Activated CD4-positive, alpha-beta T cell treated with anti-CD3 and anti-CD28 coated beads for 24 hours (primary cell): Measurements from ENCODE around the gene DISC1.

Source experiments
- DNase-seq, 2 donors: peaks; one replicate each; pipeline ENCODE4 v3.0.0-alpha.2; 2020; ENCODE audit warnings: low read depth in 2 of 2

Gene DISC1

DNA sequence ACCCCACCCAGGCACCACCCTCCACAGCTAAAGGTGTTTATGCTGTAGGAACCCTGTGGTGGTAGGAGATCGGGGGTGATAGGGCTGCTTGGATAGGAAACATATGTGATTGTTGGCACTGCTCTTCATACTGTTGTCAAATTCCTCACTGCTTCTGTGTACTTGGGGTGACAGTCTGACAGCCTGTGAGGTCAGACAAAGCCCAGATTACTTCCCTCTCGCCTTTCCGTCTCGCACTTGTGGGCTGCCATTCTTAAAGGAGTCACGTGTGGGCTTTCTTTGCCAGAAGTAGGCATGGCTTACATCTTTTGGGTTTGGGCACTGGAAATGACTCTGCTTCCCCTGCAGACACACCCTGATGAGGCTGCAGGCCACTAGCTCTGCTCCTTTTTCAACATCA lies 363.8 kb downstream of the DISC1 start:
- no peak for DNase-seq

- DNase-seq = no peak
Observed at GRCh38 chr1:231991231-231991630, 364.6 kb downstream of the DISC1 start.

DNA sequence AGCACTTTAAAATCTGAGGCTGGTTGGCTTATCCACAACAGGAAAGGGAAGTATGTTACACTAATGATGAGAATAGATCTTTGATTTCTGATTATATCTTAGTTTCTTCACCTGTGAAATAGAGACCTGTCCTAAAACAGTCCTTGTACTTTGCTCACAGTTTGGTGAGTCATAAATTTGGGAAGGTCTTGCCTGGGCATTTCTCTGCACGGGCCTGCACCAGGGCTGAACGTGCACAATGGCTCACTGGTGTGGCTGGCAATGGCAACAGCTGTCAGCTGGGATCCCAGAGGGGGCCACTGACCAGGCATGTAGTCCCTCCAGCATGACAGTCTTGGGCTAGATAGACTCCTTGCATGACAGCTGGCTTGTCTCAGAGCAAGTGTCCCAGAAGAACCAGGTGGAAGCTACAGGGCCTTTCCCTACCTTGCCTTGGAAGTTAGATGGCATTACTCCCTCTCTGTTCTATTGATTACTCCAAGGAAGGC lies 367.4 kb downstream of the DISC1 start:
- no peak for DNase-seq

DNA sequence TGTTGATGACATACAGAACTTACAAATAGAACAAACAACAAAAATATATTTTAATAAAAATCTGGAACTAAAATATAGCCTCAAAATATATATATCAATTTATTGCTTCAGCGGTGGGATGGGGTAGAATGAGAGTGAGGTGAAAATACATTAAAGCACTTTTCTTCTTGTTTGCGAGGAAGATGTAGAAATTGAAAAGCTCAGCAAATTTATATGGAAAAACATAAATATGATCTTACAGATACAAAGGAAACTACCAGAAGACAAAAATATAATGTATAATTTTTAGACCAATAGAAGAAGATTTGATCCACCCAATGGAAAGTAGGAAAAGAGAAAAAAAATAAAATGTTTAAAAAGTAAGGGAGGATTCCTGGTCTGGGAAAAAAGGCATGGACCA lies 372.2 kb downstream of the DISC1 start:
- DNase-seq = no peak

GRCh38 chr1:232005300-232005699 lies 378.7 kb downstream of the DISC1 start:
- no peak for DNase-seq

DNA sequence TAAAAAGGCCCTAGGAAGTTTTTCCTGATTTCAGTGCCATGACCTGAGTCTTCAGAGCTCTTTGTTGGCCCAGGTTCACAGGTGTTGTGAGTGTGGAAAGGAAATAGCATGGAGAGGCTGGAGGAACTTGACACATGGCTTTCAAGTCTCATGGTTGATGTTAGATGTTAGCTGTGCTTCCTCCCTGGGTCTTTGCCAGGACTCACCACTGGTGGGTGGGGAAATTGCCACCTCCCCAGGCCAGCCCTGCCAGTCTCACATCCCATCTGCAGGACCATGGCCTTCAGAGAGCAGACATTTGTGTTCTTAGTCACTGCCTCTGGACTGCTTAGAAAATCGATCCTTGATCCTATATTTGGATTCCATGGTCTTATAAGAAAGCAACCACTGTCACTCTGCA lies 383.2 kb downstream of the DISC1 start:
- DNase-seq = no peak

GRCh38 chr1:232011961-232012360 lies 385.4 kb downstream of the DISC1 start:
- DNase-seq = no peak

DNA sequence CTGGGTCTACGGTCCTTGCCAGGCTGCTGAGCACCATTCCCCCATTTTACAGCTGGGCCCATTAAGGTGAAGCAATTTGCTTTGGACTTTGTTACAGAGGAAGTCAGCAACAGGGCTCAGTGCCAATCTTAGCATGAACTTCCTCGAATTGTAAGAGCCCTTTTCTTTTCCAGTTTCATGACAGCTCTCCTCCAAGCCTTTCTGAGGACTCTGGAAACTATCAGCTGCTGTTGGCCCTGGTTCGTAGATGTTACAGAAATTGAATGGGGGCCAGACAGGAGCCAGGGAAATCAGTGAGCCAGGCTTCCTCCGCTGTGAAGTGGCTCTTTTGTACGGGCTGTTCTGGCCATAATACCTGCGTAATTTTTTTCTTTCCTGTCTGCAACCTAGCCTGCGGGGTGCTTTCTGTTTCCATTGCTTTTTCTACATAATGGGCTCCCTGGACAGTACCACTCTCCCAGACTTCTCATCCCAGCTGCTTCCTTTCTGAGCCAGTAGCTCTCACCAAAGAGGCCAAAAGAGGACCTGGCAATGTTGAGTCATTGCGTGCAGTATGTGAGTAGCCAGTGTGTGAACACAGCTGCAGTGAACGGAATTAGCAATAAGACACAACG lies 386.3 kb downstream of the DISC1 start:
- no peak for DNase-seq

- no peak for DNase-seq
Observed at GRCh38 chr1:232014941-232015340, 388.4 kb downstream of the DISC1 start.

DNA sequence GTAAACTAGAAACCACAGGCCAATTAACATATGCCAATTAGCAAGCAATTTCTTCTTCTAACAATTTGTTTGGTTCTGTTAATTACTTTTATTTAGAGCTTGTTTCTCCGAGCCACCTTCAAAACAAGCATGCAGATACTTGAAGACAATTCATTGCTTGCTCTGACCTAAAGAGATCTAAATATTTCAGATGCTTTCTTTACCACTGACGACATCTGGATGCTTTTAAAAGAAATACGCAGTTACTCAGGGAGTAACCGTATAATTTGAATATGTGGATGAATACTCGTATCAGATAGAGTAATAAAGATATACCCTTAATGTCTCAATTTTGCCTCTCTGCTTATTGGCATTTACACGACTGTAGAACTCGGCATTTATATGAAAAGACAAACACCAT lies 390.0 kb downstream of the DISC1 start:
- DNase-seq = no peak

DNA sequence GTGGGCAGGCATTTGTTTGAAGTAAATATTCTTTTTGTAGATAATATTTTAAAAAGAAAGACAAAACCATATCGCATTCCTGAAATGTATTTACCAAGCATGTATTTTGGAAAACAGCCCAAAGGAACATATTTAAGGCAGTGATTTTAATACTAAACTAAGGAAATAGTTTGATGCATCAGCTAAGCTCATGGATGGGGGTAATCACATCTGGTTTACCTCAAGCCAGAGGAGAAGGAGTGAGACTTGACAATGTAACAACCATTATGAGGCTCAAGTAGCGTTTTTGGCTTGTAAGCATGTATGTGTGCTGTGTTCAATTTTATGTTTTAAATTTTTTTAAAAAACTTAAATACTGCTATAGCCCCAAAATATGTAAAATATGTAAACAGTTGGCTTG lies 390.5 kb downstream of the DISC1 start:
- no peak for DNase-seq

- DNase-seq = no peak
Observed at GRCh38 chr1:232017759-232018158, 391.2 kb downstream of the DISC1 start.

DNA sequence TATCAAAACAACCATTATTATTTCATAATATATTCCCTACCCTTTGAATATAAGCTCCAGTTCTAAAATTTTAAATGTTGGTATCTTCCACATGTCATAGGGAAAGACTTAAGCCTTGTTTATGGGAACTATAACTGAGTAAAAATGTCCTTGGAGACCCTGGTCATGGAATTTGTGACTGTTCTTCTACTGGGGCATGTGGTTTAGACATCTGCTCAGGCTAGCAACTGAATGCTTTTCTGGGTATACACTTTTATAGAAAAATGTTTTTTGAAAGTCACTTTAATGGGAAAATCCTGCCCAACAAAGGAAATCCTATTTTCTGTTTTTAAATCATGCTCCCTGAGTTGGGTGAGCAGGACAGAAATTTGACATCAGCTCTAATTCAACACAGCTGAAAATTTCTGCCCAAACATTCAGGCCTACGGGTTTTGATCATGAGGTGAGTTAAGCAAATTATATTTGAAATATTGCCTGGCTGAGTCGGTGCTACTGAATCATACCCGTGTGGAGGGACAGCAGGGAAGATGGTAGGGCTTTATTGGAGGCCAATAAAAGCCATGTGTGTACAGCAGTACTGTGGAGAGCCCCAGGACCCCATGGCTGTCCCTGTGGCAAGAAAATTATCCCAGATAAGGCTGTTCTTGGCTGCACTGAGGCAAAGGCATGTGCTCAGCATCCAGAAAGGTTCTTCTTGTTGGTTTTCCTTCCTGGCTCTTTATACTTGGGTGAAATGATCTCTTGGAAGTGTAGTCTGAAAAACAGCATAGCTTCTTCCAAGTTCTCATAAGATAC lies 391.8 kb downstream of the DISC1 start:
- no peak for DNase-seq

- DNase-seq = no peak
Observed at GRCh38 chr1:232019026-232019340, 392.4 kb downstream of the DISC1 start.

GRCh38 chr1:232020352-232020751 lies 393.8 kb downstream of the DISC1 start:
- no peak for DNase-seq

GRCh38 chr1:232029315-232029714 lies 402.7 kb downstream of the DISC1 start:
- no peak for DNase-seq

DNA sequence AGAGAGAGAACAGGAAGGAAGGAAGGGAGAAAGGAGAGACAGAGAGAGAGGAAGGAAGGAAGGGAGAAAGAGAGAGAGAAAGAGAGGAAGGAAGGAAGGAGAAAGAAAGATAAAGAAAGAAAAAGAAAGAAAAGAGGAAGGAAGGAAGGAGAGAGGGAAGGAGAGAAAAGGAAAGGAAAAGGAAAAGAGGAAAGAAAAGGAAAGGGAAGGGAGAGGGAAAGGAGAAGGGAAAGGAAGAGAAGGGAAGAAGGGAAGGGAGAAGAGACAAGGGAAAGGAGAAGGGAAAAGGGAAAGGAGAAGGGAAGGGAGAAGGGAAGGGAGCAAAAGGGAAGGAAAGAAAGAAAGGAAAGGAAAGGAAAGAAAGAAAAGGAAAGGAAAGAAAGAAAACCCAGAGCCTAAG lies 404.6 kb downstream of the DISC1 start:
- DNase-seq = no peak

DNA sequence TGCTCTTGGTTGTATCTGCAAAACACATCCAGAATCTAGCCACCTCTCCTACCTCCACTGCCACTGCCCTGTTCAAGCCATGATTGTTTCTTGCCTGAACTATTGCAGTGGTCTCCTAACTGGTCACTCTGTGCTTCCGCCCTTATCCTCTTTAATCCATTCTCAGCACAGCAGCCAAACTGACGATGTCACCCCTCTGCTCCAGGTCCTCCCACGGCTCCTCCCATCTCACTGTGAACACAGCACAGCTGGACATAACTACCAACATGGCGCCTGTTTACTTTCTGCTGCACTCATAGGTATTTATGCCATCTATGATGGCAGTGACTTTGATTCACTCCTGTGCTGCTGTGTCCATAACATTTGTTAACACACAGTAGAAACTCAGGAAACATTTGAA lies 406.7 kb downstream of the DISC1 start:
- no peak for DNase-seq

DNA sequence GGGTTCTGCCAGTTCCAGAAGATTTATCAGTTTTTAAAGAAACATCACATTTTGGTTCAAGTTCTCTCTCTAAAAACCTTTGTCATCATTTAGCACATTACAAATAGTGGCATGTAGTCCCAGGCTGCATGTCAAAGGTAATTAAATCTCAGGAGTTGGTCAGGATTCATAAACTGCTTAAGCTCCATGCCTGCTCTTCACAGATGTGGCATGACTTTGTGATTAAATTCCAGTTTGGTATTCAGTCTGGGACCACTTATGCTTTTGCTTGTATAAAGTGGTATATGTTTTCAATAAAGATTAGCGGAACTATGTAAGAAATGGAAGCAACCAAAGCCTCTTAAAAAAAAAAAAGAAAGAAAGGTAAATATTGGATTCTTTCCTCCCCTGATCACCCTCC lies 408.0 kb downstream of the DISC1 start:
- no peak for DNase-seq

DNA sequence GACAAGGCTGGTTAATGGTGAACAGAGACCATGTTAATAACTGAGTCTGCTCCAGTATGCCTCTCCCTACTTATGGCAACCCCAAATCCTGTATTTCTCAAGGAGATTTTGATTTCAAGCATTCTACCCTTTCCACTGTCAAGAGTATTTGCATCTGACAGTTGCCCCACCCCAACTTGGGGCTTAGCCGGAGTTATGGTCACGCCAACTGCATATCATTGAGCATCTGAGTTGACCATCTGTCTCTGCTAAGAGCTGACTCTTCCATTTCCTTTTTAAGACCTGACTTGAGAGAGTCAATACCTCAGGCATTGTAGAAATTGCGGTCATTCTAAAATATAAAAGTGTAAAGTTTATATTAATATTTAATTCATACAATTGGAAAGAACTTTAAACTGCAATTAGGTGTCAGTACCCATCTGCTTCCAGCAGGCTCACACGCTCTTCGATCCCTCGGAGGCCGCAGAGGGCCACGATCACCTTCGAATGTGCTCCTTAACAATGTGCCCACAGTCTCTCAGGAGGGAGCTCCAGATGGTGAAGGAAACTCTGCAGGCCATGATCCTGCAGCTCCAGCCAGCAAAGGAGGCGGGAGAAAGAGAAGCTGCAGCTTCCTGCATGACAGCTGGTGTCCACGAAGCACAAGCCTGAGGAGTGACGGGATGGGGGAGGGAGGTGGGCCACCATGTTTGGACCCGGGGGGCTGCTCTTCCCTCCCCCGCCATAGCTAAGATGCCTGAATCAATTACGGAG lies 409.8 kb downstream of the DISC1 start:
- no peak for DNase-seq

DNA sequence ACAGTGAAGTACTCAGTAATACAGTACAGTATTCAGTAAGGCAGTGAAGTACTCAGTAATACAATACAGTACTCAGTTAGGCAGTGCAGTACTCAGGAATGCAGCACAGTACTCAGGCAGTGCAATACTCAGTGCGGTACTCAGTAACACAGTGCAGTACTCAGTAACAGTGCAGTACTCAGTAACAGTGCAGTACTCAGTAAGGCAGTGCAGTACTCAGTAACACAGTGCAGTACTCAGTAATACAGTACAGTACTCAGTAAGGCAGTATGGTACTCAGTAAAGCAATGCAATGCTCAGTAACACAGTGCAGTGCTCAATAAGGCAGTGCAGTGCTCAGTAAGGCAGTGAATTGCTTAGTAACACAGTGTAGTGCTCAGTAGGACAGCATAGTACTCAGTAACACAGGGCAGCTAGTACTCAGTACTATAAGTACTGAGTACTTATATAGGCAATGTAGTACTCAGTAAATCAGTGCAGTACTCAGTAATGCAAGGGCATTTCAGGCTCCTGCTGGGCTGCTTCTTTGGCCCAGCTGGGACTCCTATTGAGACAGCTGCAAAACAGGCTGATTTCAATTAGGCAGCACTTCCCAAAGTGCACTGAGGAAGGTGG lies 411.3 kb downstream of the DISC1 start:
- no peak for DNase-seq
